Measurements from ENCODE around the gene MPDU1.
"Not testable (repeated sequence)": the region's sequence is repeated elsewhere in the genome, so short reads cannot be mapped to it uniquely, and the experiment has no call there.

Gene MPDU1

GRCh38 chr17:7582396-7583252 is 1.0 kb upstream of the MPDU1 start:
- no peak for DNase-seq

DNA sequence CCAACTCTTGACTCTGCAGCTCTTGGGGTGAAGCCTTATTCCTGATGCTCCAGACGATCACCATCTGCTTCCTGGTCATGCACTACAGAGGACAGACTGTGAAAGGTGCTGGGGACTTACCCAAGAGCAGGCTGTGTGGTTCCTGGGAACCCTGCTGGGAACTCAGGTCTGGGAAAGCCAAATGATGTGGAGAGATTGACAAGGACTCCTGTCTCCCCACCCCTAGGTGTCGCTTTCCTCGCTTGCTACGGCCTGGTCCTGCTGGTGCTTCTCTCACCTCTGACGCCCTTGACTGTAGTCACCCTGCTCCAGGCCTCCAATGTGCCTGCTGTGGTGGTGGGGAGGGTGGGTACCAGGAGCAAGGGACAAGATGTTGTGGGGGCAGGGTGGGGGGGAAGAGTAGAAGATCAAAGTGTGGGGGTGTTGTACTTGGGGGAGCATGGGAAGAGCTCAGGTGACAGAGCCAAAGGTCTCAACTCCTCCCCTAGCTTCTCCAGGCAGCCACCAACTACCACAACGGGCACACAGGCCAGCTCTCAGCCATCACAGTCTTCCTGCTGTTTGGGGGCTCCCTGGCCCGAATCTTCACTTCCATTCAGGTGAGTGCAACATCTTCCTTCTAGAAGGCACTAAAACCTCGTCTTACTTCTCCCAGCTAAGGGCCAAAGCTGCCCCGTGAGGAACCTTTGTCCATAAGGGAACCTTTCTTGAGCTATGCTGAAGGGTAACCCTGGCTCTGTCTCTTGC is 3.2 kb downstream of the MPDU1 start:
- no peak for DNase-seq

- DNase-seq: no peak
These were observed 3.9 kb downstream of the MPDU1 start for GRCh38 chr17:7587420-7588151.

- no peak for DNase-seq
These were observed 5.0 kb downstream of the MPDU1 start for GRCh38 chr17:7588553-7589203.

DNA sequence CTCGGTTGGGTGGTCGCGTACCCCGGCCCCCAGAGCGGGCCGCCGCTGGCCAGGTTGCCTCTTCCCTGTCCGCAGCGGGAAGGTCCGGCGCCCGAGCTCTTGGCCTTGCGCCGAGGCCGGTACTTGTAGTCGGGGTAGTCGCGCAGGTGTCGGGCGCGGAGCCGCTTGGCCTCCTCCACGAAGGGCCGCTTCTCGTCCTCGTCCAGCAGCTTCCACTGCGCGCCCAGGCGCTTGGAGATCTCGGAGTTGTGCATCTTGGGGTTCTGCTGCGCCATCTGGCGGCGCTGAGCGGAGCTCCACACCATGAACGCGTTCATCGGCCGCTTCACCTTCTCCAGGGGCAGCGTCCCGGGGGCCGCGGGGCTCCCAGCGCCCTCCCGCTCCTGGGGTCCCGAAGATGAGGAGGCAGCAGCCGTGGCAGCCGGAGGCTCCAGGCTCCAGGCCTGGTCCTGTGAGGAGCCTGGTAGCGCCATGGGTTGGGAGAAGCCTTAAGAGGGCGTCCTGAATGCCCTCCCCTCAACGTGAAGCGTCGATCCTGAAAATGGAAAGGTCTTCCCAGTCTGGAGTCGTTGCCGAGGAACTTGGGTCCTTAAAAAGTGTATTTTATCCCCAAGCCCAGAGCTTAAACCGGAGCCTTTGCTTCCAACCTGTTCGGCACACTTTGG is 5.7 kb downstream of the MPDU1 start:
- no peak for DNase-seq

- no peak for DNase-seq
These were observed 6.4 kb downstream of the MPDU1 start, which contains the start of gene SOX15 for GRCh38 chr17:7589891-7590691. SOX15 (minus strand) TSS chr17:7590094; CDS start chr17:7589676, 418 bp downstream.

GRCh38 chr17:7590743-7591142 is 7.1 kb downstream of the MPDU1 start:
- DNase-seq: no peak

- DNase-seq: no peak
These were observed 7.9 kb downstream of the MPDU1 start for GRCh38 chr17:7591596-7591995.

DNA sequence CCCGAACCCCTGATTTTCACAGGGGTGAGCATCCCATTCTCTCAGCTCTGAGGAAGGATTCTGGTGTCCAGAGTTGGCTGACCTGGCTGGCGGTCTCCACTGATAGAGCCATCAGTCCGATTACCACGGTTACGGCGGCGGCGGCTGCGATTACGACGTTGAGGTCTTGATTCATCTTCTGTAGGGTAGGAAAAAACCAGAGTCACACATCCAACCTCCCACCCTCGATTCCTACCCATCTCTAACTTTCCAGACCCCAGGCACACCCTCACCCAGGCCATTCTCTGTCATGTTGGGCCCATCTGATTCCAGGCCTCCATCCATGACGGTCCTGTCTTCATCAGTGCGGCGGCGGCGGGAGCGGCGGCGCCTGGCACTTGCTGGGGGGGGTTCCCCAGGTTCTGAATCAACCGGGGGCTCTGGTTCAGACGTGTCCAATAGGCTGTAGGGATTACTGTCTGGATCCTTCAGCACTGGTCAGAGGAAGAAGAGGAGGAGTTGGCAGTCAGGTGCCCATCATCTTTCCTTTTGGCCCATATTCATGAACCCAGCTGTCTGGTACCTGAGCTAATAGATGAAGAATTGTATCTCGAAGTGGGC is 8.9 kb downstream of the MPDU1 start:
- DNase-seq: no peak

- no peak for DNase-seq
These were observed 9.6 kb downstream of the MPDU1 start for GRCh38 chr17:7593296-7593695.

DNA sequence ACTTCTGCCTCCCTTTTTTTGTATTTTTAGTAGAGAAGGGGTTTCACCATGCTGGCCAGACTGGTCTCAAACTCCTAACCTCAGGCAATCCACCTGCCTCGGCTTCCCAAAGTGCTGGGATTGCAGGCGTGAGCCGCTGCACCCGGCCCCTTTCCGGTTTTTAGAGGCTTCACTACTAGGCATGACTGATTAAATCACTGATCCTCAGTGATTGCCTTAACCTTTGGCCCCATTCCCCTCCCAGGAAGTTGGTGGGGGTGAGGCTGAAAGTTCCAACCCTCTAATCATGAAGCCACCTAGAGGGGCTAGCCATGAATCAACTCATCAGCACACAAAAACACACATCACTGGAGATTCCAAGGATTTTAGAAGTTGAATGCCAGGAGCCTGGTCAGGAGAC is 13.9 kb downstream of the MPDU1 start:
- not testable (repeated sequence) for DNase-seq

DNA sequence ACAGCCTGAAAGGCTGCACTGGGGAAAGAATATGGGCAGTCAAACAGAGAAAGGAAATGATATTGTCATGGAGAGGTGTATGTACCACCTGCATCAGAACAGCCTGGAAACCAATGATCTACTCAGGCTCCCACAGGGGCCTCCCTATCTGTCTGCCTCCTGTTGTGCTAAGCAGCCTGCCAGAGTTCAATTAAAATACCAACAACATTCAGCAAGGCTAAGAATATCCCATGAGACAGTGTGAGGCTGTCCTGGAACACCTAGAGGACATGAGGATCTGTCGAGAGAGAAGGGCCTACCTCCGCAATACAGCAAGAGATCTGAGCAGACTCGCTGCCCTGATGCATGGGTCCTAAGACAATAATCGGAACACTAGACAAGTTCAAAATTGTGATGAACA is 22.6 kb downstream of the MPDU1 start:
- no peak for DNase-seq

DNA sequence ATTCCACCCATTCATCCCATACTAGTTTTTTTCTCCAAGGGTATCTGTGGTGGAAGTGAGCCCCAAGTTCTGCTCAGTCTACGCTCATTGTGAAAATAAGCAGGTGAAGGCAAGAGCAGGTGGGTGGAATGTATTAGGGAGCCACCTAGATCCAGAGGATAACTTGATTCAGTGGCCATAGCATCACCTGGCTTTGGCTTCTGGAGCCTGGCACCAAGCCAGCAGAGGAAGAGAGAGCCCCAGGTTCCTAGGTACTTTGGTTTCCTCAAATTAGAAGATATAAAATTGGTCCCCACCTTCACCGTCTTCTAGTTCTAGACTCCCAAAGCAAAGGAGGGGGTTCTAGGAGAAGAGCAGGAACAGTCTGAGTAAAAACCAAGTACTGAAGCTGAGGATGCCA is 27.0 kb downstream of the MPDU1 start:
- no peak for DNase-seq

GRCh38 chr17:7611635-7612293 is 28.1 kb downstream of the MPDU1 start:
- DNase-seq: no peak

- no peak for DNase-seq
These were observed 28.6 kb downstream of the MPDU1 start for GRCh38 chr17:7612294-7612640.

- DNase-seq: no peak
These were observed 30.2 kb downstream of the MPDU1 start for GRCh38 chr17:7613769-7614424.

- peak; percentile 89 for DNase-seq
These were observed 31.0 kb downstream of the MPDU1 start, which contains the start of gene FXR2 for GRCh38 chr17:7614425-7615264. FXR2 (minus strand) TSS chr17:7614897; CDS start chr17:7614532, 365 bp downstream.

- DNase-seq: no peak
These were observed 31.7 kb downstream of the MPDU1 start for GRCh38 chr17:7615265-7615747.

DNA sequence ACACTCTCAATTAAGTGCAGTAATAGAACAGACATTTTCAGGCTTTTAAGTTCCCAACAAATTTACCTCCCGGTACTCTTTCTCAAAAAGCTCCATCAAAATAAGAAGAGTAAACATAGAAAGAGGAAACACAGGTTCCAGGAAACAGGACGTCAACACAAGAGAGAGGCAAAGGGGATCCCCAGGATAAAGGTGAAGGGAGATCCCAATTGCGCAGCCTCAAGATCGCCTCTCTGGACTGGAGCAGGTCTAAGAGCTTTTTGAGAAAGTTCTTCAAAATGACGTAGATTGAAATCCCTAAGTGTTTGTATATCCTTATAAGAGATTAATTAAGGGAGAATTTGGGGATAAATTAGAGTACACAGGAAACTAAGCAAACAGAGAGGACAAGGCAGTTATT is 35.0 kb downstream of the MPDU1 start:
- no peak for DNase-seq
